ENCODE results near the gene DNAJC6.

The DNAJC6 gene

DNA sequence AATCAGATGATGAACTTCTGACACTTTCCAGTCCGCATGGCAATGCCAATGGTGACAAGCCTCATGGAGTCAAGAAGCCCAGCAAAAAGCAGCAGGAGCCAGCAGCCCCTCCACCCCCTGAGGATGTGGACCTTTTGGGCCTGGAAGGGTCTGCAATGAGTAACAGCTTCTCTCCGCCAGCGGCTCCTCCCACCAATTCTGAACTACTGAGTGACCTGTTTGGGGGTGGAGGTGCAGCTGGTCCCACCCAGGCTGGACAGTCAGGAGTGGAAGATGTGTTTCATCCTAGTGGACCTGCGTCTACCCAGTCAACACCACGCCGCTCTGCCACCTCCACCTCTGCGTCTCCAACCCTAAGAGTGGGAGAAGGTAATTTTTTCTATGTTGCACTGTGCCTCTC lies 83.2 kb downstream of the DNAJC6 start:
- H3K27ac ChIP-seq: no peak overlapping the region
- TF ChIP-seq ZFX (IDR thresholded peaks at IDR 0.05; ENCODE audit: borderline replicate concordance): no peak
- TF ChIP-seq CTCF (IDR thresholded peaks at IDR 0.05): no peak

DNA sequence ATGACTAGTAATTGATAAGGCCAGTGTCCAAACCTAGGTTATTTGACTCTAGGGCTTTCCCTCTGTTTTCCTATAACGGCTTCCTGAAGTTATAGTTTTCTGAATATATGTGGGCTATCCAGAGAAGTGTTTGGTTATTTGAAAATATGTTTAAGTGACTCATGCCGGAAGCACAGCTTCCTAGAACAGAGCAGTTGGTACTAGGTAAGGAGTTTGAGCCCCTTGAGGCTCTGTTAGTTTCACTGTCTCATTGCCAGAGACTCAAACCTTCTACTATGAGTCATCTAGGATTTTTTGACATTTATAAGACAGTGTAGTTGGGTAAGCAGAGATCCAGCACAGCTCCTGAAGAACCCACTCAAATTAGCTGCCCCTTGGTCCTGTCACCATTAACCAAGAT lies 84.0 kb downstream of the DNAJC6 start:
- H3K27ac ChIP-seq: no peak overlapping the region
- TF ChIP-seq ZFX (IDR thresholded peaks at IDR 0.05; ENCODE audit: borderline replicate concordance) (no peak), CTCF (IDR thresholded peaks at IDR 0.05) (no peak)

- no peak overlapping the region for H3K27ac ChIP-seq
- TF ChIP-seq ZFX (IDR thresholded peaks at IDR 0.05; ENCODE audit: borderline replicate concordance) (no peak), CTCF (IDR thresholded peaks at IDR 0.05) (no peak)
Observed at GRCh38 chr1:65393928-65394327, 84.6 kb downstream of the DNAJC6 start.

DNA sequence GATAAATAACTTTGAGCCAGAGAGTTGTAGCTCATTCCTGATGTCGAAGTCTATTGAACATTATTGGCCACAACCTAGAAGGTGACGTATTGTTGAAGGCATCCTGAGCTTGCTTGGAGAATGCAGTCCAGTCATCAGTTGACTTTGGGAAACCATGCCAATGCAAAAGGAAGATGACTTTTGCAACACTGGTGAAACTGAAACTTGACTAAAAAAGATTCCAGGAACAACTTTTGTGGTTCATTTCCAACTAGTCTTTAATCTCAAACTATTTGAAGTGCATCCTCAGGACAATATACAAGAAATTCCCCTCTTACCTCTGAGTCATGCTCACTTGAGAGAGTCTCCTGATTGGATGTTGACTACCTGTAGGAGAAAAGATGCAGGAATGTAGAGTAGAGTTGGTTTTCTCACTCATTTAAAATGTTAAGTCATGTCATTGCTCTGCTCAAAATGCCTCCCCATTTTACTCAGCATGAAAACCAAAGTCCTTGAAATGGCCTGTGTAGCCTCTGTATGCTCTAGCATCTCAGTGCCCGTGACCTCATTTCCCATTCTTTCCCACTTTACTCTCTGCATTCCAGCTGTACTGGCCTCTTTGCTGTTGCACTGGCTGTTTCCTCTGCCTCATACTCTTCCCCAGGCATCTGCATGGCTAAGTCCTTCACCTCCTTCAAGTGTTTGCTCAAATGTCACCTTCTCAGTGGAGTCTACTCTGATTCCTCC lies 86.7 kb downstream of the DNAJC6 start:
- TF ChIP-seq CTCF (IDR thresholded peaks at IDR 0.05) (no peak), ZFX (IDR thresholded peaks at IDR 0.05; ENCODE audit: borderline replicate concordance) (no peak)
- no peak overlapping the region for H3K27ac ChIP-seq

DNA sequence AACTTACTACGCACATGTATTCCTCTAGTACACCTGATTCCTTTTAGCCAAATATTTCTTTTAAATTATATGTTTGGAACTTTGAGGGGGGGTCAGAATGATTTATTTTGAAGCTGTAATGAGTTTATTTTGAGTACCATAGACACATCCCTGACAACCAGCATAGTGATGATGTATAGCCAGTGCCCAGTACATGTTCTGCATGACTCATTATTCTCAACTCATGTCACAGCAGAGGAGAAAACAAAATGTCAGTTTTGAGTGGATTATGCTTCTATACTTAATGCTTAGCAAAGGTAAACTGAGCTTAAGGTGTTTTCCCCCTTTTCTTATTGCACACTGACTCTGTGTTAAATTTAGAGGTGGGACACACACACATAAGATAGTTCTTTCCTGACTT lies 88.7 kb downstream of the DNAJC6 start:
- H3K27ac ChIP-seq: no peak overlapping the region
- TF ChIP-seq ZFX (IDR thresholded peaks at IDR 0.05; ENCODE audit: borderline replicate concordance): no peak
- TF ChIP-seq CTCF (IDR thresholded peaks at IDR 0.05): no peak

DNA sequence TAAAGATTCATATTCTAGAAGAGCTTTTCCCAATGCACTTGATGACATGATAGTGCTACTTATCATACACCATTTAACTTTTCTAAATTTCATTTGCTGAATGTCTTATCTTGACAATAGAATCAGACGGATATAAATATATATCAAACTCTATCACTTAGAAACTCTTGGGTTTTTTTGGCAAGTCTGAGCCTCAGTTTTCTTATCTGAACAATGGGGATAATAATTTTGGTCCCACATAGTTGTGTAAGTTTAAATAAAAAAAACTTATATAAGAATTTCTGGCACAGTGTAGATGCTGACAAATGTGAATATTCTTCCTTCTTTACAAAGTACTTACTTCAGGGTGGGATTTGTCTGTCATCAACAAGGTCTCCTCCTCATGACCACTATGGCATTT lies 89.7 kb downstream of the DNAJC6 start:
- TF ChIP-seq CTCF (IDR thresholded peaks at IDR 0.05): no peak
- no peak for TF ChIP-seq ZFX (IDR thresholded peaks at IDR 0.05; ENCODE audit: borderline replicate concordance)
- no peak overlapping the region for H3K27ac ChIP-seq

- no peak for TF ChIP-seq ZFX (IDR thresholded peaks at IDR 0.05; ENCODE audit: borderline replicate concordance)
- TF ChIP-seq CTCF (IDR thresholded peaks at IDR 0.05): no peak
- no peak overlapping the region for H3K27ac ChIP-seq
Observed at GRCh38 chr1:65401612-65402011, 92.3 kb downstream of the DNAJC6 start.

All from 22Rv1 (cell line).